GM12892 (cell line): ENCODE data around the gene SLC22A13.
"Not testable (repeated sequence)": the region's sequence is repeated elsewhere in the genome, so short reads cannot be mapped to it uniquely, and the experiment has no call there.

Source experiments
- DNase-seq: peaks from one replicate; pipeline ENCODE4 v3.0.0; 2011; ENCODE audit not compliant: insufficient read length
- FAIRE-seq: peaks from 2 replicates; lab custom pipeline; 2011; peaks lifted over from hg19 to GRCh38; lab: Jason Lieb, UNC
- POLR2A ChIP-seq: IDR thresholded peaks from 2 replicates; pipeline ENCODE4 v1.6.1; 2011; ENCODE audit warnings: low read depth, low read length, control low read depth
- POLR2AphosphoS5 ChIP-seq: IDR thresholded peaks from 2 replicates; pipeline ENCODE4 v1.6.1; 2011; ENCODE audit warnings: low read depth, low read length, control low read depth
- TAF1 ChIP-seq: IDR thresholded peaks from 2 replicates; pipeline ENCODE4 v1.6.1; 2011; ENCODE audit warnings: low read depth, mild to moderate bottlenecking, control low read depth, low read length, borderline replicate concordance

The SLC22A13 gene

DNA sequence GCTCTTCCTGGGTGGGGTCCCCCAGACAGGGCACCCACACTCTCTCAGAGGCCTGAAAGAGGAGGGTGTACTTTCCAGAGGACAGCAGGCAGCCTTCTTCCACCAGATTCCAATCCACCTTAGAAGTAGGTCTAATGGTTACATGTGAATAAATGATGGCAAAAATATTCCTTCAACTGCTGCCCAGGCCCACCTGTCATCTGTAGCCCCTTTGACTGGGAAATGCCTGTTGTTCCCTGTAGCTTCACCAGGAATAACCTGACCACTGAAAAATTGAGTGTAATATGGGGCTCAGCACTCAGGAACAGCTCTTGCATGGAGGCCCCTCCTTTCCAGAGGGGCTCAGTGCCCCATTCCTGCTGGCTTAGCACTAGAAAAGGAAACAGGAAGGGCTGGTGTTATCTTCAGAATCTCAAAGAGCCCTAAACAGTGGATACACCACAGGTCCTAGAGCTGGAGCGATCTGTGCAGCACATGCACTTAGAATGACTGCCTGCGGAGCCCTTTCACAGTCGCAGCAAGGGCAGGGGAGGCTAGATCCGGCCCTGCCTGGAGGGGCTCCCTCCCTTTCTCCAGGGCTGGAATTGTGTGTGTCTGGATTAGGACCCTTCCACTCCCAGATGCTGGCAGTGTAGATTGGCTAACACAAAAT, 48.6 kb downstream of the SLC22A13 start:
- DNase-seq, result no peak
- no peak for TF ChIP-seq POLR2AphosphoS5
- TF ChIP-seq POLR2A, result no peak
- no peak for TF ChIP-seq TAF1
- no peak for FAIRE-seq

- TF ChIP-seq POLR2AphosphoS5, result no peak
- TF ChIP-seq POLR2A, result no peak
- no peak for TF ChIP-seq TAF1
These were observed 49.3 kb downstream of the SLC22A13 start for GRCh38 chr3:38314764-38315487.

DNA sequence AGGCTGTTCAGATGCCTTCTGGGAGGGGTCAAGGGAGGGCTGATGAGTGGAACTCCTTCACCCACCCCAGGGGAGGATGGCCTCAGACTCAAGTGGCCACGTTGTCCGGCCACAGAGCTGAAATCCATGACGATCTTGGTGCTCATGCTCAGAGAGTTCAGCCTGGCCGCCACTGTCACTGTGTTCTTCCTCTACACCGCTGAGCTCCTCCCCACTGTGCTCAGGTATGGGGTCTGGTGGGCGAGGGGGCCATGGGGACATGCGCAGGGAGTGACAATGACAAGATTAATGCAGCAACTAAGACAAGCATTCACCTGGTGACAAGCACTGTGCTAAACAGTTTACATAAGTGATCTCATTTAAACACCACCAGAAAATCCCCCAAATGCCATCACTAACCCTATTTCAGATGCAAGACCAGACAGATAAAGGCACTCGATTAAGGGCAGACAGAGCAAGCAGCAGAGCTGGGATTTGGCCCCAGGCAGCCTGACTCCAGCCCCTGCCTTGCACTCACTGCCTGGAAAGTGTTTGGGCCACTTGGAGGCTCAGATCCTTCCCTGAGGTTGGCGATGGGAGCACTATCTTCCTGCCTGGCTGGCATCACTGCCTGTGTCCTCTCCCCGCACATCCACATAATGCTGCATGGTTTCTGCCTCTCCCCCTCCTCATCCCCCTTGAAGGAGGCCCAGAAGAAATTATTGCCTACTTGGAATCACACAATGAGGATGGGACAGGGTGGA, 50.0 kb downstream of the SLC22A13 start:
- no peak for TF ChIP-seq POLR2A
- no peak for TF ChIP-seq POLR2AphosphoS5
- no peak for TF ChIP-seq TAF1
- DNase-seq, result no peak
- FAIRE-seq, result no peak

More at GRCh38 chr3:38314764-38315487, 49.3 kb downstream of the SLC22A13 start:
- no peak for DNase-seq
- FAIRE-seq, result no peak

DNA sequence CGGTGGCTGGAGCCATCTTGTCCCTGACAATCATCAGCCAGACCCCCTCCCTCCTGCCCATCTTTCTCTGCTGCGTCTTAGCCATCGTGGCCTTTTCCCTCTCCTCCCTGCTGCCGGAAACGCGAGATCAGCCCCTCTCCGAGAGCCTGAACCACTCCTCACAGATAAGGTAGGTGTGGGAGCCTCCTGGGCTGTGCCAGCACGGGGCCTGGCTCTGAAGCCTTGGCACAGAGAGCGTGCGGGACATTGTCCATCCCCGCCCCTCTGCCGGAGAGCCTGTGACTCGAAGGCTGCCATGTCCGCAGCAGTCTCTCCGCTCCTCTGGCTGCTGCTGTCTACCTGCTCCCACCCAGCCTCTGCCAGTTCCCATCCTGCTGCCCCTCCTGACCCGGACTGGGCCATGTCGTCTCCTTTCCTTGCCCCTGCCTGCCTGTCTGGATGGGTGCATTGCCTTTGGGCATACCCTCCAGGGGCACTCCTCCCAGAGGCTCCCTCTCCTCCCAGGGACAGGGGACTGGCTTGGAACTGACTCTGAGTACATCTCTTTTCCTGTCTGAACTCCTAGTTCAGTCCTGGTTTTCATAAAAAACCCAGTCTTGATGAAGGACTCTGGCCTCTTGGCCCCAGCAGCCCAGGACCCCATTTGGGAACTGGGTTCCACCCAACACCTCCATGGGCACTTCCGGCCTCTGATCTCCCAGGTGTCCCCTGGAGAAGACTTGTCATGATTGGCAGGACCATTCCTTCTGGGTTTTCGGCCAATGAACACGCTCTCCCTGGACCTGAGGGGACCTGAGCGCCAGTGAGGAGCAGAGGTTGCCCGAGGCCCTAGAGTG, 51.0 kb downstream of the SLC22A13 start:
- TF ChIP-seq POLR2A (no peak), TAF1 (no peak), POLR2AphosphoS5 (no peak)
- DNase-seq (no peak), FAIRE-seq (no peak)

DNA sequence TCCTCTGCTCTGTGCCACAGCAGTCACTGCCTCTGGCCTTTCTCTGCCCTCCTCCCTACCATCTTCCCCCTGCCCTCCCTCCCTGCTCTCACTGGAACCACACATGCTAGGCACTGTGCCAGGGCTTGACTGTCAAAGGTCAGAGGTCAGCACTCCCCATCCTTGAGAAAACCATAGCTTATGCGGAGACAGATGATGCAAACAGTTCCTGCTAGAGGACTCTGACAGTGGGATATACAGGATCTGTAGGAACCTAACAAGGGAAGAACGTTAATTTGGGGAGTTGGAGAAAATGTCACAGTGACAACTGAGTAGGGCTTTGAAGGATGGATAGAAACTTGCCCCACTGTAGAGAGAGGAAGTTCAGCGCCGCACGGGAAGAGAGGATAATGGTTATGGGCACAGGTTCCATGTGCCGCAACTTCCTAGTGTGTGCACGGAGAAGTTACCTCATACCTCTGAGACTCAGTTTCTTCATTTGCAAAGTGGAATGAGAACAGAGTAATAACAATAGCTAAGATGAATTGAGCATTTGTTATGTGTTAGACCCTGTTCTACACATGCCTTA, 51.7 kb downstream of the SLC22A13 start:
- no peak for DNase-seq
- FAIRE-seq, result no peak
- TF ChIP-seq POLR2AphosphoS5, result no peak
- no peak for TF ChIP-seq TAF1
- TF ChIP-seq POLR2A, result no peak

DNA sequence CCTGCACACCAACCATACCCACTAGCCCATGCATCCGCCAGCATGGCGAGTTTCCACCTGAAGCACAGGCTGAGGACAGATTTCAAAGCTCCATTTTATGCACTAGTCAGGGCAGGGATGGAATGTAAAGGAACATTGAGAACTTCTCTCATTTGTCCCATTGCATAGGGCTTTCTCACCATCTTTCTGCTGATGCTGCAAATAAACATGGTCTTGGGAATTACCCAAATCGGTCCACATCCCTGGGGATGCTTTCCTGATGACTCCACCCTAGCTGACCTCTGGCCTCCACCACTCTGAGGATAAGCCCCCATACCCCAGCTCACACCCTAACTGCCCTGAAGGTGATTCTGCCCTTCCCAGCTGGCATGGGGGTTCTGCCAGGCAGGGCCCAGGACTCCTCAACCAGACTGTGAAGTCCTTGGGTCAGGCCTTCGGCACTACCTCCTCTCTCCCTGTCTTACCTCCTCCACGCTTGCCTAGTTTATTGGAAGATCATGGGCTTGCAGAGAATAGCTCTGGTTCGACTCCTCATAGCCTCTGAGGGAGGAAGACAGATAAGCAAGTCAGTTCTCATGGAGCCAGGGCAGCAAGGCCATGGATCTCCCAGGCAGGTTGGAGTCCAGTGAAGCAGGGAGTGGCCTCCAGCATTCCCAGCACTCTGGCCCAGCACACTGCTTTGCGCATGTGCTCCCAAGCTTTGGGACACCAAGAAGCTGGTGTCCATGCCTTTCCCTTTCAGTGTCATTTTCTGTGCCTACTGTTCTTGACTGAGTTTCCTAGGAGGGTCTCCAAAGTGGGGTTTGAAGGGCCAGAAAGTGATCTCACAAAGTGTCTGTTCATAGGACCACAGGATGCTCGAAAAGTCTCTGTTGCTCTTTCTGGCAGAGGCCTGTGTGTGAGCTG, 53.4 kb downstream of the SLC22A13 start:
- DNase-seq, result no peak
- no peak for FAIRE-seq
- TF ChIP-seq TAF1, result no peak
- TF ChIP-seq POLR2A, result no peak
- TF ChIP-seq POLR2AphosphoS5, result no peak

DNA sequence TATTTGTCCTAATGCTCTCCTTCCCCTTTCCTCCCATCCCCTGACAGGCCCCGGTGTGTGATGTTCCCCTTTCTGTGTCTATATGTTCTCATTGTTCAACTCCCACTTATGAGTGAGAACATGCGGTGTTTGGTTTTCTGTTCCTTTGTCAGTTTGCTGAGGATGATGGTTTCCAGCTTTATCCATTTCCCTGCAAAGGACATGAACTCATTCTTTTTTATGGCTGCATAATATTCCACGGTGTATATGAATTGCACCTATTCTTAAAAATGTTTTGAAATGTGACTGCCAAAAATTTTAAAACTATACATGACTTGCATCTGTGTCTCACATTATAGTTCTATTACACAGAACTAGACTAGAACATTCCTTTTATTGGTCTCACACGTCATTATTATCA, 55.0 kb downstream of the SLC22A13 start:
- not testable (repeated sequence) for FAIRE-seq, DNase-seq

GRCh38 chr3:38323060-38323459, 57.4 kb downstream of the SLC22A13 start:
- DNase-seq (no peak), FAIRE-seq (no peak)
- TF ChIP-seq TAF1 (no peak), POLR2A (no peak), POLR2AphosphoS5 (no peak)

- no peak for DNase-seq
- TF ChIP-seq POLR2A, result no peak
- no peak for TF ChIP-seq POLR2AphosphoS5
- no peak for TF ChIP-seq TAF1
- no peak for FAIRE-seq
These were observed 59.6 kb downstream of the SLC22A13 start for GRCh38 chr3:38325256-38325655.

DNA sequence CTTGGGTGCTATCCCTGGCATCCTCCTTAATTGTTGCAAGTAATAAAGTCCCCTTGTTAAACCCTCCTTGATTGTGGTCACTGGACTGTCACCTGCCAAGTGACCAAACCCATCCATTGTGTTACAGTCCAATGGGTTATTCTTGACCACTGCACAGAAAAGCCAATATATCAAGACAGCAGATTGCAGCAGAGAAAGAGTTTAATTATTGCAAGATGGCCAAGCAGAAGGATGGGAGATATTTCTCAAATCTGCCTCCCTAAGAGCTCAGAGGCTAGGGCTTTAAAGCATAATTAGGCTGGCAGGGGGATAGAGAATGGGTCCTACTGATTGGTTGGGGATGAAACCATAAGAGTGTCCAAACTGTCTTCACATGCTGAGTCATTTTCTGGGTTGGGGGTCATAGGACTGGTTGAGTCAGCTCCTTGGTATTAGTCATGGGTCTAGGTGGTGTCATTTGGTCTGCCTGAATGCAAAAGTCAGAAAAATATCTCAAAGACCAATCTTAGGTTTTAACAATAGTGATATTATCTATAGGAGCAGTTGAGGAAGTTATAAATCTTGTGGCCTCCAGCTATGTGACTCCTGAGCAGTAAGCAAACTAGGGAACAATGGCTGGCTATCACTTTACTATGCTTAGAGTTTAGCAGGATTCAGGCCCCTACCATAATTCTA, 61.9 kb downstream of the SLC22A13 start:
- TF ChIP-seq POLR2A (no peak), POLR2AphosphoS5 (no peak)
- no peak for FAIRE-seq

More for the DNA sequence above, 61.9 kb downstream of the SLC22A13 start:
- DNase-seq, result no peak
